GM12892 (cell line): ENCODE results near the gene SPNS2.

Source experiments
- DNase-seq: peaks from one replicate; pipeline ENCODE4 v3.0.0; 2011; ENCODE audit not compliant: insufficient read length
- FAIRE-seq: peaks from 2 replicates; lab custom pipeline; 2011; peaks lifted over from hg19 to GRCh38; lab: Jason Lieb, UNC
- POLR2A ChIP-seq: IDR thresholded peaks from 2 replicates; pipeline ENCODE4 v1.6.1; 2011; ENCODE audit warnings: low read depth, low read length, control low read depth
- POLR2AphosphoS5 ChIP-seq: IDR thresholded peaks from 2 replicates; pipeline ENCODE4 v1.6.1; 2011; ENCODE audit warnings: low read depth, low read length, control low read depth
- TAF1 ChIP-seq: IDR thresholded peaks from 2 replicates; pipeline ENCODE4 v1.6.1; 2011; ENCODE audit warnings: low read depth, mild to moderate bottlenecking, control low read depth, low read length, borderline replicate concordance

SPNS2 gene

GRCh38 chr17:4584101-4584916 lies 85.6 kb downstream of the SPNS2 start, which contains the start of gene SMTNL2:
TSS of gene SMTNL2 (plus strand) at chr17:4584529. CDS start at chr17:4584606, 77 bp downstream.
- FAIRE-seq (no peak), DNase-seq (no peak)
- TF ChIP-seq TAF1 = no peak
- no peak for TF ChIP-seq POLR2AphosphoS5
- no peak for TF ChIP-seq POLR2A

- DNase-seq = no peak
- TF ChIP-seq POLR2AphosphoS5 = no peak
- TF ChIP-seq POLR2A = no peak
- TF ChIP-seq TAF1 = no peak
- no peak for FAIRE-seq
These were observed 86.4 kb downstream of the SPNS2 start for GRCh38 chr17:4584917-4585637.

- DNase-seq = no peak
- TF ChIP-seq POLR2A = no peak
- no peak for TF ChIP-seq POLR2AphosphoS5
- no peak for TF ChIP-seq TAF1
- FAIRE-seq = no peak
These were observed 86.9 kb downstream of the SPNS2 start for GRCh38 chr17:4585638-4585994.

GRCh38 chr17:4586043-4586442 lies 87.4 kb downstream of the SPNS2 start:
- TF ChIP-seq POLR2A (no peak), TAF1 (no peak), POLR2AphosphoS5 (no peak)
- FAIRE-seq (no peak), DNase-seq (no peak)

GRCh38 chr17:4587195-4587594 lies 88.5 kb downstream of the SPNS2 start:
- no peak for FAIRE-seq
- TF ChIP-seq POLR2A (no peak), TAF1 (no peak), POLR2AphosphoS5 (no peak)
- DNase-seq = no peak

- FAIRE-seq = no peak
- DNase-seq = no peak
- TF ChIP-seq POLR2A (no peak), TAF1 (no peak), POLR2AphosphoS5 (no peak)
These were observed 89.1 kb downstream of the SPNS2 start for GRCh38 chr17:4587803-4588202.

GRCh38 chr17:4588391-4588790 lies 89.7 kb downstream of the SPNS2 start:
- TF ChIP-seq TAF1 (no peak), POLR2AphosphoS5 (no peak), POLR2A (no peak)
- DNase-seq (no peak), FAIRE-seq (no peak)
